Measurements from ENCODE around the gene COX15. TPM values are rescaled to one million over a fixed set of nuclear protein-coding genes. Genes with fewer than 3 reads are reported as not detected.

COX15 gene
- total RNA-seq, 1 experiment from 2014 or later, result 39.0 TPM

Other genes starting within 250 kb of the COX15 start
- 0.17 TPM in 1 of 2 replicates, not detected in the other for gene NKX2-3, start 199.2 kb downstream of the COX15 start, total RNA-seq (2014; rRNA removed; shearing (Covaris generic))
- 9.2 and 9.7 TPM in 2 replicates for gene SLC25A28, start 111.7 kb downstream of the COX15 start, total RNA-seq (2014; rRNA removed; shearing (Covaris generic))
- 7.3 and 7.5 TPM in 2 replicates for gene ENTPD7, start 72.6 kb downstream of the COX15 start, total RNA-seq (2014; rRNA removed; shearing (Covaris generic))
- 21.8 and 30.9 TPM in 2 replicates for gene CUTC, start 107 bp upstream of the COX15 start, total RNA-seq (2014; rRNA removed; shearing (Covaris generic))
- 0.80 and 1.9 TPM in 2 replicates for gene ABCC2, start 50.5 kb upstream of the COX15 start, total RNA-seq (2014; rRNA removed; shearing (Covaris generic))